Thymus (tissue), 11 donors: ENCODE data around the gene TACC2. TPM values are rescaled to one million over a fixed set of nuclear protein-coding genes. Genes with fewer than 3 reads are reported as not detected.
"Not testable (repeated sequence)": the region's sequence is repeated elsewhere in the genome, so short reads cannot be mapped to it uniquely, and the experiment has no call there.

ENCODE experiments used
- DNase-seq, 9 donors: peaks; one replicate each; pipeline ENCODE4 v3.0.0-alpha.2; 2013; ENCODE audit warnings: low spot score in 9 of 9, low read depth in 6 of 9, missing footprints in 1 of 9
- H3K27ac ChIP-seq, 2 donors: one replicate each; pipeline ENCODE4 v1.5.1; 2013; ENCODE audit warnings: control low read depth in 1 of 2, low read depth in 1 of 2, low read length in 1 of 2, mild to moderate bottlenecking in 1 of 2, moderate library complexity in 1 of 2
- H3K27me3 ChIP-seq, 2 donors: one replicate each; pipeline ENCODE4 v1.5.1; 2013; ENCODE audit warnings: low read length in 1 of 2; ENCODE audit not compliant: control insufficient read depth in 2 of 2, insufficient read depth in 1 of 2
- H3K36me3 ChIP-seq, 2 donors: one replicate each; pipeline ENCODE4 v1.5.1; 2013; ENCODE audit warnings: low read length in 1 of 2, mild to moderate bottlenecking in 1 of 2, moderate library complexity in 1 of 2; ENCODE audit not compliant: control insufficient read depth in 2 of 2, insufficient read depth in 2 of 2
- H3K4me1 ChIP-seq, 2 donors: one replicate each; pipeline ENCODE4 v1.5.1; 2013; ENCODE audit warnings: low read length in 2 of 2; ENCODE audit not compliant: control insufficient read depth in 2 of 2, insufficient read depth in 2 of 2
- H3K4me3 ChIP-seq, 2 donors: one replicate each; pipeline ENCODE4 v1.5.1; 2013; ENCODE audit warnings: low read length in 2 of 2, control low read depth in 1 of 2, mild to moderate bottlenecking in 1 of 2
- H3K9me3 ChIP-seq, 2 donors: one replicate each; pipeline ENCODE4 v1.5.1; 2013; ENCODE audit warnings: low read length in 1 of 2, mild to moderate bottlenecking in 1 of 2; ENCODE audit not compliant: control insufficient read depth in 2 of 2, insufficient read depth in 1 of 2
- WGBS: extraction: QIAGEN DNeasy Blood & Tissue Kit; methylation state at CpG from one replicate; pipeline ENCODE4 v1.1.7; 2013; 5-methylcytosine and 5-hydroxymethylcytosine counted together
- polyA plus RNA-seq: library from polyadenylated mRNA; stranded (reverse); fragments of 200-250 nt; gene quantifications from one replicate; pipeline ENCODE4 v1.2.3, GENCODE V29; 2013
- total RNA-seq: library from RNA; stranded (reverse); fragments of 120-200 nt; gene quantifications from one replicate; pipeline ENCODE4 v1.2.4, GENCODE V29; 2013
- donor health status: healthy.

Gene TACC2
- total and polyA plus RNA-seq, 2 donors, result 4.6 to 57.3 TPM

- Histone ChIP-seq H3K27me3 (no peaks in the 10 kb centered on the region), H3K36me3 (no peaks in the 10 kb centered on the region), H3K9me3 (no peaks in the 10 kb centered on the region), H3K4me1 (peaks cover 0 to 7% of the 10 kb centered on the region in 2 donors), H3K4me3 (no peak overlapping the region), H3K27ac (no peak overlapping the region)
- DNase-seq, result no peak
- WGBS, result 94% methylated on average over 9 of the region's 9 CpGs
Measured at GRCh38 chr10:122087436-122087835, 98.5 kb downstream of the TACC2 start.

GRCh38 chr10:122089311-122090017, 100.5 kb downstream of the TACC2 start:
- Histone ChIP-seq H3K9me3 (no peaks in the 10 kb centered on the region), H3K4me1 (peaks cover 0 to 7% of the 10 kb centered on the region in 2 donors), H3K27me3 (no peaks in the 10 kb centered on the region), H3K4me3 (no peak overlapping the region), H3K27ac (no peak overlapping the region), H3K36me3 (no peaks in the 10 kb centered on the region)
- WGBS, result 83% methylated on average over 9 of the region's 9 CpGs
- DNase-seq, result no peak

DNA sequence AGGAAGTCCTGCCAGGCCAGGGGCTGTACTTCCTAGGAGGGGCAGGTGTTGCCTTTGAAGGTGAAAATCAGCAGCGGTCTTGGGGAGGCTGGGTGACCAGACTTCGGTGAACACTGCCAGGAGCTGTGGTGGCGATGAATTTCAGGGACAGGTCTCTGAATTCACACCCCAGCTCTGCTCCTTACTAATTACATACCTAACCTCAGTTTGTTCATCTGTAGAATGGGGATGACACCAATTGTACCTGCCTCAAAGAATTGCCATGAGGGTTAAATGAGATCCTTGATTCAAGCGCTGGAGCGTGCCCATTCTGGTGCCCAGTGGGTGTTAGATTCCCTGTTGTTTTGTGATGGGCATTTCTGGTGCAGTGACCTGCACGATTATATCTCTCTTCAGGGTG, 102.8 kb downstream of the TACC2 start:
- DNase-seq, result no peak
- Histone ChIP-seq H3K4me3 (no peak overlapping the region), H3K27ac (no peak overlapping the region), H3K9me3 (no peaks in the 10 kb centered on the region), H3K27me3 (no peaks in the 10 kb centered on the region), H3K36me3 (no peaks in the 10 kb centered on the region), H3K4me1 (no peaks in the 10 kb centered on the region)
- 78% methylated on average over 6 of the region's 6 CpGs for WGBS

DNA sequence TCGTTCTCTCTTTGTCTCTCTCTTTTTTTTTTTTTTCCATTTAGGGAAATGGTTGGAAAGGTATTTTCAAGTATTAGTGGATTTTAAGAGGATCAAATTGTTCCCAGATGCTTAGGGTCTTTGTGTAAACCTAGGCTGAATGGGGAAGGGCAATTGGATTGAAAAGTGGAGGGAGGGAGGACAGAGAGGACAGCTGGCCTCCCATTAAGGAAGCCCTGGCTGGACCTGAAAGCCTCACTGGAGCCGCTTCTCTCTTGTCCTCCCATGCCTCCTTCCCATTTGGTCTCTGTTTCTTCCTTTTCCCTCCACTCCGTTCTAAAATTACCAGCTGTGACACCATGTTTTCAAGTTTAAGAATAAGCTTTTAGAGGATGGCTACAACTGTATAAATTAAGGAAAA, 104.1 kb downstream of the TACC2 start:
- Histone ChIP-seq H3K9me3 (no peaks in the 10 kb centered on the region), H3K36me3 (no peaks in the 10 kb centered on the region), H3K4me1 (no peaks in the 10 kb centered on the region), H3K27ac (no peak overlapping the region), H3K27me3 (no peaks in the 10 kb centered on the region), H3K4me3 (no peak overlapping the region)
- 76% methylated on average over 3 of the region's 3 CpGs for WGBS
- DNase-seq, result no peak

DNA sequence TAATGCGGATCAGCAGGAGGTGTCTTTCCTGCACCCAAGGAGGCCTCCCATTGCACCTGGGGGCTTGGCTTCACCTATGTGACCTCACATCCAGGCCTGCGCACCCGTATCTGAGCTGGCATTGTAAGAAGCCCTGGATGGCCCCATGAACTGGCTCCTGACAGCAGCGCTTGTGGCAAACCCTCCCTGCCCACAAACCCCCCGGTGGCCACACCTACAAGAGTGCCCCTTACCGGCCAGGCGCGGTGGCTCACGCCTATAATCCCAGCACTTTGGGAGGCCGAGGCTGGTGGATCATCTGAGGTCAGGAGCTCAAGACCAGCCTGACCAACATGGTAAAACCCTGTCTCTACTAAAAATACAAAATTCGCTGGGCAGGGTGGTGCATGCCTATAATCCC, 107.2 kb downstream of the TACC2 start:
- H3K9me3 ChIP-seq, H3K4me3 ChIP-seq, H3K27ac ChIP-seq, H3K36me3 ChIP-seq, H3K4me1 ChIP-seq, H3K27me3 ChIP-seq, DNase-seq: not testable (repeated sequence)
- 78% methylated on average over 11 of the region's 11 CpGs for WGBS

DNA sequence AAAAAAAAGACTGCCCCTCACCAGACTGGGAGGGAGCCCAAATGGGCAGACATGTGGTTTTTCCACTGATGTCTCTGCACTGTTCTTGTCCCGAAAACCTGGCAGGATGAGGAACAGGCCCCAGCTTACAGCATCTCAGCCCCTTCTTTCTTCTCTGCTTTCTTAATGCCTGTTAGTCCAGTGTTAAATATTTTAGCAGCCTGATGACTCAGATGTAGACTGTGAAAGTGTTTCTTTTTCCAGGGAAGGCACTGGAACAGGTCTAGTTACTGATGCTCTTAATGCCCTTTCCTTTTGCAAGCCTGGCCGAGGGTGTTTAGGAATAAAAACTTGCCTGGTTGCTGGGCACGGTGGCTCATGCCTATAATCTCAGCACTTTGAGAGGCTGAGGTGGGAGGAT, 107.7 kb downstream of the TACC2 start:
- Histone ChIP-seq H3K4me1 (no peaks in the 10 kb centered on the region), H3K9me3 (no peaks in the 10 kb centered on the region), H3K36me3 (no peaks in the 10 kb centered on the region), H3K4me3 (no peak overlapping the region), H3K27me3 (no peaks in the 10 kb centered on the region), H3K27ac (no peak overlapping the region)
- 95% methylated on average over 3 of the region's 3 CpGs for WGBS
- DNase-seq, result no peak

DNA sequence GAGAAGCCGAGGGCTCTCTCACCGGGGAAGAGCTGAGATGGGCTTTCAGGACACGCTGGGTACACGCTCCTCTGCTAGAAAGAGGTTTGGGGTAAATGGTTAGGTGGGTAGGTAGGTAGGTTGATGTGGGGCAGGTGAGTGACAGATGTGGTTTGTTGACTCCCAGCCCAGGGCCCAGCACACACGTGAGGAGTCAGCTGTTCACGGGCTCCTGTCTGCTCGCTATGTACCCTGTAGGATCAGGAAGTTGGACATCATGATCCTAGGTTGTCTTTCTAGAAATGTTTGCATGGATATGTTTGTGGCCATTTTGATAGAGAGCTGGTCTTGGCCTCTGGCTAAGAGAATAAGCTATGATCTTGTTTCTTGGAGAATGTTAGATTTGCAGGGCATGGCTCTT, 109.0 kb downstream of the TACC2 start:
- Histone ChIP-seq H3K36me3 (no peaks in the 10 kb centered on the region), H3K4me1 (no peaks in the 10 kb centered on the region), H3K4me3 (no peak overlapping the region), H3K27me3 (no peaks in the 10 kb centered on the region), H3K27ac (no peak overlapping the region), H3K9me3 (no peaks in the 10 kb centered on the region)
- 86% methylated on average over 7 of the region's 7 CpGs for WGBS
- DNase-seq, result no peak

- Histone ChIP-seq H3K4me1 (no peaks in the 10 kb centered on the region), H3K36me3 (no peaks in the 10 kb centered on the region), H3K27me3 (no peaks in the 10 kb centered on the region), H3K4me3 (no peak overlapping the region), H3K9me3 (no peaks in the 10 kb centered on the region), H3K27ac (no peak overlapping the region)
- no peak for DNase-seq
- 89% methylated on average over 8 of the region's 8 CpGs for WGBS
Measured at GRCh38 chr10:122098924-122099323, 110.0 kb downstream of the TACC2 start.

DNA sequence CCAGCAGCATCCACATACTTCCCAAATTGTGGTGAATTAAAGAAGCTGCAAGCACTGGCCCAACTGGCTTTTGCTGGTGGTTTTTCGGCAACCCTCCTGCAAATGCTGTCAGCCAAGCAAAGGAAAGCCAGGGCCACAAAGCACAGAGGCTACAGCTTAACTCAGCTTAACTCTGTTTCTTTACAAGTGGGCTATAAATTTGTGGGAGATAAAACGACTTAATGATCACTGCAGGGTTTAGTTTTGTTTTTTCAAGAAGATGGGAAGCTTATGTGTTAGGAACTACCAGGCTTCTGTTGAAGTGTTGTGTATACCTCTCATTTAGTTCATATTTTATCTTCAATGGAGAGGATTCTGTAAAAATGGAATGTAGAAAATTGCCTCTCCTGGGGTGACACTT, 110.6 kb downstream of the TACC2 start:
- Histone ChIP-seq H3K9me3 (no peaks in the 10 kb centered on the region), H3K36me3 (no peaks in the 10 kb centered on the region), H3K4me1 (no peaks in the 10 kb centered on the region), H3K4me3 (no peak overlapping the region), H3K27me3 (no peaks in the 10 kb centered on the region), H3K27ac (no peak overlapping the region)
- 62% methylated on average over 2 of the region's 2 CpGs for WGBS
- DNase-seq, result no peak
